C1 segment of cervical spinal cord (tissue), 14 donors: ENCODE measurements around the gene STAB2.

Experiments
- DNase-seq, 14 donors: peaks; one replicate each; lab custom pipeline; 2025; lab: John Stamatoyannopoulos, UW

The STAB2 gene

GRCh38 chr12:103690426-103690825 is 103.4 kb downstream of the STAB2 start:
- DNase-seq: no peak

DNA sequence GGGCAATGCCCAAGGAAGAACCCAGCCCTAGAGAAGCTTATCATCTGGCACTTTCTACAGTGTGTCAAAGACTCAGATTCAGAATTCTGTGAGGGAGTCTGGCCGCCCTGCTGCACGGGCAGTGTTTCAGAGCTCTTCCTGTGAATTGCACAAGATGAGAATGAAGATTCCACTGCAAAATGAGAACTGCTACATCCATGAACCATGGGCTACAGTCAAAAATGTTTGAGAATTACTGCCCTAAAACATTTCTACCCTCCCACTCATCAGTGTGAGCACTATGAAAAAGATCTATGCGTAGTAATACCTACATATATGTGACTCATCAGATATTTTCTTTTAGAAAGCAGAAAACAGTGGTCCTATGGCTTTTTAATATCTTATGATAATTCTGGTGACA is 104.0 kb downstream of the STAB2 start:
- DNase-seq: no peak

DNA sequence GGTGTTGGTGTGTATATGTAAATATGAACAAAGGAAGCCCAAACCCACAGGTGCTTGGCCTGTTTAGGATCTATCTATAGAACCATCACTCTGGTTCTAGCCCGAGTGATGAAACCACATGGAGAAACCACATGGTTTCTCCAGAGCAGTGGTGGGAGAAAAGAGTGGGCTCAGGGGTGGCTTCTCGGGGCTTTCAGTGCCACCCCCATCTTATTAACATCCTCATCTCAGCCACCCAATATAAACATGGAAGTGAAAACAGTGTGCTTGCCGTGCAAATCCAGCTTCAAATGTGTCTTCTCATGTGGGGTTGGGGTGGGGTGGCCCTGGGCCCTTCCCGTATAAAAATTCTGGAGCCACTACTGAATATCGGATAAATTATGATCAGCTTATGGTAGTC is 109.0 kb downstream of the STAB2 start:
- DNase-seq: no peak

GRCh38 chr12:103697971-103698751 is 111.1 kb downstream of the STAB2 start:
- no peak for DNase-seq

DNA sequence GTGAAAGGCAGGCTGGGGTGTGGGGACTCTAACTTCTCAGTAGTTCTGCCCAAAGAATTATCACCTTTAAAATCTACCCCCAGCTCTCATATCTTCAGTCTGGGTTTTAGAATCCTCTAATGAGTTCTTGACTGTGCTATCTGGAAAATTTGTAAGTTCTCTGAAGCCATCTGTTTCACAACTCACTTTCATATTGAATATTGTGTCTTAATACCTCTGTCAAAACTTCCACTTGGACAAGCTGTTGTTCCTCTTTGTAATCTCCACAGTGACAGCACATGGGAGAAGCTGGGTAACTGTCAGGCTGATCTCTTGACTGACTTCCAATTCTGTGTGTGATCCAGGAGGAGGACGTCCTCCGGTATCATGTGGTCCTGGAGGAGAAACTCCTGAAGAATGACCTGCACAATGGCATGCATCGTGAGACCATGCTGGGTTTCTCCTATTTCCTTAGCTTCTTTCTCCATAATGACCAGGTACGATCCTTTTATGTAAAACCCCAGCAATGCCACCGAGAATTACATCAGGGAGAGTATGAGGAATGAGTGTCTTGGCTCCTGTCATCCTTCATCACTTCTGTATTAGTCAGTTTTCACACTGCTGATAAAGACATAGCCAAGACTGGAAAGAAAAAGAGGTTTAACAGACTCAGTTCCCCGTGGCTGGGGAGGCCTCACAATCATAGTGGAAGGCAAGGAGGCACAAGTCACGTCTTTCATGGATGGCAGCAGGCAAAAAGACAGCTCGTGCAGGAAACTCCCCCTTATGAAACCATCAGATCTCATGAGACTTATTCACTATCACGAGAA is 111.9 kb downstream of the STAB2 start:
- no peak for DNase-seq

- DNase-seq: no peak
These were observed 118.0 kb downstream of the STAB2 start for GRCh38 chr12:103705098-103705497.

DNA sequence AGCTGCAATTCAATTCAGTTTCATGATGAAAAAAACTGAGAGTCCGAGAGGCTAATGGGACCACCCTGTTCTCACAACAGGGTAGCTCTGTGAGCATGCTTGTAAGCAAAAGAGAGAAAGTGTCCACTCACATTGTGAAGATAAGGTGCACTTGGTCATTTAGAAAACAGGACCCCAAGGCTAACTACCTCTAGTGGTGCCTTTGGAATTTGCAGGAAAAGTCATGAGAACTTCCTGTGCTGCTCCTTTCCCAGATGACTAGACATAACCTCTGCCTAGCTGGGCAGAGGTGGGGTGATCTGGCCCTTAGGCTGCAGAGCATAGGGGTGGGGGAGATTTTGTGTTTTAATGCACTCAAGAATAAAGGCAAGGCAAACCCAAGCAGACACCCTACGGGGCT is 118.9 kb downstream of the STAB2 start:
- no peak for DNase-seq

- DNase-seq: no peak
These were observed 120.4 kb downstream of the STAB2 start for GRCh38 chr12:103707446-103707845.

DNA sequence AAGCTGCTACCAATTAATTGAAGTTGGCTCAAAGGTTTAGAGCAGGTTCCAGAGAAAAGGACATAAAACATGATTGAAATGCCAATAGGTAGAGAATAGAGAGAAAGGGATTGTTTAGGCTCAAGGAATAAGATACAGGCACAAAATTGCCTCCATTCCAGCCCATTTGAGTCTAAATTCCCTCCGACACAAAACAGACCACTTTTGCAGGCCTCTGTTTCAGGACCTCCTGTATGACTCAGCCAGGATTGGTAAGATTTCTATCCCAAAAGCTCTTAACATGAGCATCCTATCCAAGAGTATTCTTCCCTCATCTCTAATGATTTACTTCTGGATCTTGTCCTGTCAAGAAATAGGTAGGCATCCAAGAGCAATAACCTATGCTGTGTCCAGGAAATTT is 123.5 kb downstream of the STAB2 start:
- no peak for DNase-seq

DNA sequence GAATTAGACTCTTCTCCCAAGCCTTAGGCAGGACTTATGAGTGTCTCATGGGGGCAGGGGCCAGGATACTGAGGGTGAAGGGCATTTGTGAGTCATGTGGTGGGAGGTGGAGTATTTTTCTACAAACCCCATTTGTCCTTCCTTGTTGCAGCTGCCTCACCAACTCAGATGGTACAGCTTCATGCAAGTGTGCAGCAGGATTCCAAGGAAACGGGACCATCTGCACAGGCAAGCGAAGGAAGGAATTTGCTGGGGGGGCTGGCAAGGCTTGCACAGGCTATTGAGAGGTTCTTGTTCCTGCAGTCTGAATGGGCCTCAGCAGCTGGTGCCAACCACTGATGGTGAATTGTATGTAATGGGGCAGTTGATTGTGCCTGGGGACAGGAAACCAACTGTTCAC is 125.1 kb downstream of the STAB2 start:
- peak in 1 of 14 donors; percentile 1 for DNase-seq

DNA sequence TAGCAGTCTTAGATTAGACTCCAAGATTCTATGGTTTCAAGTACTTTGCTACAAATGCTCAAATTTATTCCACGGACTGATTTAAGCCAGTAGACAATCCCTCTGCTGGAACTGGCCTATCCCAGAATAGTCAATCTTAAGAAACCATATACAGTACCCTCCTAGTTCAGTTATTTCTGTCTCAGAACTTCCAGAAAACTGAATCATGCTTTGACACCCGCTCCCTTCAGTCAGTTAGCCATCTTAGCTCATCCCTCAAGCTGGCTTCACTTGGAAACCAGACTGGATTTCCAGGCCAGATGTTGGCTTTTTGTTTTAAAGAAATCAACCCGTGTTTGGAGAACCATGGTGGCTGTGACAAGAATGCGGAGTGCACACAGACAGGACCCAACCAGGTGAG is 128.4 kb downstream of the STAB2 start:
- DNase-seq: no peak

DNA sequence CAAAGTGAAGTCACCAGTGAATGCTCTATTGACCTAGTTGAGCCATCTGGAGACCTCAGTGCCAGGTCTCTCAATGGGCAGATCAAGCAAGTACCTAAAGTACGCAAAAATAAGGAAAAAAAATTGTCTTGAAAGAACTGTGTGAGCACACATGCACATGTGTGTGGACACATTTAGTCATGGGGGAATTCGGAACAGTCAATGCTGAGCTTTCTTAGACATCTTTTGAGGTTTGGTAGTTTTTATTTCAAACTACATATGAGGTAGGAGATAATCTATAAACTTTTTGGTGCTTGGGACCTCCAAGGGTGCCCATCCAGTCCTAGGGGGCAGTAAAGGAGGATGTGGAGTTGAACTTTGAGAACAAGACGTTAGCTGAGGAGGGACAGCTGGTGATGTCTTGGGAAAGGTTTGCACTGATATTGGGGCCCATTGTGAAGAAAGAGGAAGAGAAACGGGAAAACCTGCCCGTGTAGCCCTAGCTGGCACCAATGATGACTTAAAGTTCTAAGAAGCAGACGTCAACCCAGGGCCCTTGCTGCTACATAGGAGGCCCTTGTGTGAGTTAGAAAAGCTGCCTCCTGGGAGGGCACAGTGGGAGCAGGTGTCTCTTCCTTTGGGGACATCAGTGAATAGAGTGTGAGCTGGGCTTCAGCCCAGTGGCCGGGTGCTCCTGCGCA is 129.6 kb downstream of the STAB2 start:
- no peak for DNase-seq

DNA sequence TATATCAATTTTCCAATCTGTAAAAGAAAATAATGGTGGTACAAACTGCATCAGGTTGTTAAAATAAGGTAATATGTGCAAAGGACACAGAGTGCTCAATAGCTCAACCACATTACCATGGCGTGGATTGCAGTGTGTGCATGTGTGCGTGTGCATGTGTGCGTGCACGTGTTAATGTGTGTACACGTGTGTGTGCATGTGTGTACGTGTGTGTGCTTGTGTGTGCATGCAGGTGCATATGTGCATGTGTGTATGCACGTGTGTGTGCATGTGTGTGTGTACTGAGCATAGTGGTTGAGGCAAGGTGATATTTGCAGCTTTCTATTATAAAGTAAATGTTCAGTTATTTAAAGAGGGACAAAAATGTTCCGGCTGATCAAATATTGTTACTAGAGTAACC is 138.3 kb downstream of the STAB2 start:
- no peak for DNase-seq

DNA sequence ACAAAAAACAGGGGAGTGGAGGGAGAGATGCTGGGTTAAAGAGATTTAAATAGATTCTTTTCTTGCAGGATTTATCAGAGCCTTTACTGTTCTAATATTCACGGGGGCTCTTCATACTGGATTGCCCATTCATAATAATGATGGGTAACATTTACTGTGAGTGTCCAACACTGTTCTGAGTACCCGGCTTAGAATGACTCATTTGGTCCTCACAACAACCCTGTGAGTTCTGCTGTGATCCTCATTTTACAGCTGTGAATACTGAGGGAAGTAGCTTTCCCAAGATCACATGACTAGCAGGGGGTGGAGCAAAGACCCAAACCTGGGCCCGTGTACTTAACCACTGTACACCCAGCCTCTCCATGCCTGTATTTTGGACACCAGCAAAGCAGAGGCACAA is 140.6 kb downstream of the STAB2 start:
- no peak for DNase-seq

DNA sequence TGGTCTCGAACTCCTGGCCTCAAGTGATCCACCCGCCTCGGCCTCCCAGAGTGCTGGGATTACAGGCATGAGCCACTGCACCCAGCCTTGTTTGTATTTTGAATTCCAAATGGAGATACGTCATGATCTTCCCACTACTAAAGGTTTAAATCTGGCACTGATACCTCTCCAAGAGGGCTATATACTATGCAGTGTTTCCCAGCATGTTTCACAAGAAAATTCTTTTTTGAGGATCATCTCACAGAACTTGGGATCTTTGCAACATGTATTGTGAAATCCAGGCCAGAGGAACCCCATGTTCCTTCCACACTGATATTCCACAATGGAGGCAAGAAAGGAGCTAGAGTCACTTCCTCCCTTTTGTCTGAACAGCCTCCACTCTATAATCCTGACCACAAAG is 141.2 kb downstream of the STAB2 start:
- DNase-seq: no peak

DNA sequence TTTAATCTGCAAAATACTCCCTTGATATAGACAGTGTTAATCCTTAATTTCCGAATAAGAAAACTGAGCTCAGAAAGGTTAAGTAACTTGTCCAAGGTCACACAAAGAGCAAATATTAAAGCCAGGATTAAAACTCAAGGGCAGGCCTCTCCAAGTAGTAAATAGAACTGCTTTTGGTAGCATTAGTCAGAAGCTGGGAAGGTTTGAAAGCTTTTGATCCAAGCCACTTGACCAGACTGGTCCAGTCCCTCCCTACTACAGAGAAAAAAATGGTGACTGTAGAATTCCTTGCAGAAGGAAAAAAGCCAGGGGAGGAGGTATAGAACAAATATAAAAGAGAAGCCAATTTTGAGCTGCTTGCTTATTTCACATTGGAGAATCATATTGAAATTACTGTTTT is 142.4 kb downstream of the STAB2 start:
- DNase-seq: no peak

GRCh38 chr12:103731539-103731938 is 144.5 kb downstream of the STAB2 start:
- DNase-seq: no peak

GRCh38 chr12:103734863-103735262 is 147.8 kb downstream of the STAB2 start:
- no peak for DNase-seq

DNA sequence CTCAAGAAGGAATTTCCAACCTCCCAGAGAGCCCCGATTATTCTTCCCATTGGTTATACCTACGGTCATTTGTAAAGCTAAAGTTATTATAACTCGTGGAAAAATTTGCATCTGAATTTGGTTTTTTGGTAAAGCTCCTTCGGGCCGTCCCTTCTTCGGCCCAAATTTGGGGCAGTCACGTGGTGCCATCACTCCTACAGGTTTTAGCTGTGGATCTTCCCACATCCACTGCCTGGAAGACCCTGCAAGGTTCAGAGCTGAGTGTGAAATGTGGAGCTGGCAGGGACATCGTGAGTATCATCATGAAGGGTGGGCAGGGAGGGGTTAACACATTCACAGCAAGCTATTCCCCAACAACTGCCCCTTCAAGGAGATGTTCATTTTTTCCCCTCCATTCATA is 148.2 kb downstream of the STAB2 start:
- DNase-seq: no peak

GRCh38 chr12:103736572-103736971 is 149.5 kb downstream of the STAB2 start:
- no peak for DNase-seq

DNA sequence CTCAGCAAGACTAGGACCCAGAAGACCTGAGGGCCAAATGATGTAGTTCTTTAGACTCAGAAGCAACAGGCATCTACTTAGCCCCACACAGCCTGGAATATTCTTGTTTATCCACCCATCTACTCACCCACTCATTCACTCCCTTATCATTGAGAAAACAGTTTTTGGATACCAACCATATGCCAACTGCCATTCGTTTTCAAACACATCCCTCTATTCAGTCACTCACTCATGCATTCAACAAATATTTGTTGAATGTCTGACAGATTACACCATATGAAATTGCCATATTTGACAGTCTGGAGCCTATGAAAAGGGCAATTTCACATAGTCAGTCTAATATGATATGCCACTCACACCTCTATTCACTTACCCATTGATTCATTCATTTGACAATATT is 150.8 kb downstream of the STAB2 start:
- DNase-seq: no peak

- peak in 3 of 14 donors; percentile 4 to 35 (median 4) for DNase-seq
These were observed 155.4 kb downstream of the STAB2 start for GRCh38 chr12:103742349-103742932.
